Measurements from ENCODE around the gene FAM216B. TPM values are rescaled to one million over a fixed set of nuclear protein-coding genes. Genes with fewer than 3 reads are reported as not detected.

FAM216B gene
- polyA plus RNA-seq, 5 donors: 2.4 to 17.6 (median 11.4) TPM

GRCh38 chr13:42821437-42821836, 40.1 kb downstream of the FAM216B start:
- no peak for DNase-seq

- no peak for DNase-seq
Measured at GRCh38 chr13:42832341-42833096, 51.1 kb downstream of the FAM216B start.

GRCh38 chr13:42834946-42835345, 53.6 kb downstream of the FAM216B start:
- no peak for DNase-seq

- peak; percentile 10 to 16 for DNase-seq
Measured at GRCh38 chr13:42836930-42837690, 55.7 kb downstream of the FAM216B start.

Other genes with a start within 250 kb of the FAM216B start
- under 1 TPM; 0.14 to 0.49 (median 0.36) TPM for gene TNFSF11, start 207.4 kb upstream of the FAM216B start, polyA plus RNA-seq (ENCODE audit: insufficient read depth in 1 of 5, insufficient read length in 5 of 5, low replicate concordance in 1 of 5)
- 10 to 100 TPM; 10.8 to 15.8 (median 12.9) TPM for gene EPSTI1, start 210.7 kb downstream of the FAM216B start, polyA plus RNA-seq (ENCODE audit: insufficient read depth in 1 of 5, insufficient read length in 5 of 5, low replicate concordance in 1 of 5)
- 10 to 100 TPM; 14.1 to 29.9 (median 23.1) TPM for gene DNAJC15, start 242.0 kb downstream of the FAM216B start, polyA plus RNA-seq (ENCODE audit: insufficient read depth in 1 of 5, insufficient read length in 5 of 5, low replicate concordance in 1 of 5)